Smooth muscle cell of the brain vasculature (primary cell): ENCODE data around the gene ZFHX3.

Experiments
- DNase-seq: peaks from one replicate; pipeline ENCODE4 v3.0.0-alpha.2; 2012; ENCODE audit warnings: low read depth, low spot score

The ZFHX3 gene

DNA sequence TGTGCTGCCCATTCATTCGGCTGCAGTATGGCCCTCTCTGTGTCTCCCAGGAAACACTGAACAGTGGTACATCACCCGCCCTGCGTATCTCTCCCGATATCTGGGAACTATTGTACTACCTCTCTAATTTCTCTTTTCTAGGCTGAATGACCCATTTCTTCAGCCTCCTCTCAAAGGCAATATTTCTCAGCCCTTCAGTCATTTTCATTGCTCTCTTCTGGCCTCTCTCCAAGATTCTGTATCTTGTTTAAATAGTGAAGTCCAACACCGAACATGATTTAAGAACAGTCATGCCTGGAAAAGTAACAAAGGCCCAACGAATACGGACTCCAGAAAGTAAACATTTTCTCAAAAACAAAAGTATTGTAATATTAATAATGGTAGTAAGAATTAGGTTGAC is 220.1 kb downstream of the ZFHX3 start:
- no peak for DNase-seq

DNA sequence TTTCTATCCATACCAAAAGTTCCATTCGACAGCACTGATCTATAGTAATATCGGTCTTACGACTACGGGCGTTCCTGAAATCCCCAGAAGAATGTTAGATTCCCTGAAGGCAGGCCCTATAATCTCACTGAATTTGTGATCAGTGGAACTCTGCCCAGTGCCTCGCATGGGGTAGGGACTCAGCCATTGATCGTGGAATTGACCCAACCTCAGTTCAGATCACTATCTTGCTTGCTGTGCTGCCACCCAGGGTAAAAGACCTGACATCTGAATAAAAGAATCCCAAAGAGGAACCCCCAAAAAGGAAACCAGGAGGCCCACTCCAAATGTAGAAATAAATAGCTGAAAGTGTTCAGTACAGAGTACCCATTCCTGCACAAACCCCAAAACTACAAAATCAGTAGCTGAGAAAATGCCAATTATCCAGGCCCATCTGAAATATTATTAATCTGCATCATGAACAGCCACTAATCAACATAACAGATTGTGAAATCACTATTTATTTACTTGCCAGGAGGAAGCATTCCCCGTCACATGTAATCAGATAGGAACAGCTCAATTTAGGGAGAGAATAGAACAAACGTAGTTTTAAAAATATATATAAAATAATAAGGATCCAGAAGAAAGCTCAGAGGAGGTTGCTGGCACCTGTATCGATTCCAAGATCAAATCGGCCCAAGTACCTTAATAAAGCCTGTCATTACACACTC is 221.9 kb downstream of the ZFHX3 start:
- DNase-seq = no peak

DNA sequence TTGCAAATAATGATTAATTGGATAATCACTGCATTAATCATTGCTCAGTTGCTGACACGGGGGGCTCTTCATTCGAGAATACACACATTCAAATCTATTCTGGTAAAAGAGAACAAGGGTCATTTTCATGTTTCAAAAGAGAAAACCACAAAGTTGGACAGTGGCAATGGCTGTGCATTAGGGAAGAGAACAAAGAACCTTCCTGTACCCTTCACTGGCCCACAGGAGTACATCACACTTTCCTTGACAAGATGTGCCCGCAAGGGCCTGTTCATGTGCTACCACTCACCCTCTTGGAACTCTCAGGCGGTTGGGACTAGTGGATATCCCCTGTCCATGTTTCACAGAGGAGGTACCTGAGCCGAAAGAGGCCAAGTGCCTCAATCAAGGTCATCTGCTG is 223.2 kb downstream of the ZFHX3 start:
- no peak for DNase-seq

DNA sequence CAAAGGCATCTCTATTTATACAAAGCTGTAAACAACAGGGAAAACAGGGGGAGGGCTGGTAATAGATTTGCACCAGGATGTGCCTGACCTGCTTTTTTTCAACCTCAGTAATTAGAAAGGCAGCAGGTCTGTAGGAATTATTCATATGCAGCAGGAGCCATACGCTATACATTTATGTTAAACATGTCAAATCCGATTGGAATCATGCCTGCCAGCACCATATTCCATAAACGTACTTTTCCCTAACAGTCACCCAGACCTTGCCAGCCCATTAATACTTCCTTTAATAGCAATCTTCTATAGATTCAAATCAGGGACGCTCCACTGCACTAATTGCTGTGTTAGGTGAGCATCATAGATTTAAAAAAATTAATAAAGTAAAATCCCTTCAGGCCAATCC is 223.9 kb downstream of the ZFHX3 start:
- no peak for DNase-seq

DNA sequence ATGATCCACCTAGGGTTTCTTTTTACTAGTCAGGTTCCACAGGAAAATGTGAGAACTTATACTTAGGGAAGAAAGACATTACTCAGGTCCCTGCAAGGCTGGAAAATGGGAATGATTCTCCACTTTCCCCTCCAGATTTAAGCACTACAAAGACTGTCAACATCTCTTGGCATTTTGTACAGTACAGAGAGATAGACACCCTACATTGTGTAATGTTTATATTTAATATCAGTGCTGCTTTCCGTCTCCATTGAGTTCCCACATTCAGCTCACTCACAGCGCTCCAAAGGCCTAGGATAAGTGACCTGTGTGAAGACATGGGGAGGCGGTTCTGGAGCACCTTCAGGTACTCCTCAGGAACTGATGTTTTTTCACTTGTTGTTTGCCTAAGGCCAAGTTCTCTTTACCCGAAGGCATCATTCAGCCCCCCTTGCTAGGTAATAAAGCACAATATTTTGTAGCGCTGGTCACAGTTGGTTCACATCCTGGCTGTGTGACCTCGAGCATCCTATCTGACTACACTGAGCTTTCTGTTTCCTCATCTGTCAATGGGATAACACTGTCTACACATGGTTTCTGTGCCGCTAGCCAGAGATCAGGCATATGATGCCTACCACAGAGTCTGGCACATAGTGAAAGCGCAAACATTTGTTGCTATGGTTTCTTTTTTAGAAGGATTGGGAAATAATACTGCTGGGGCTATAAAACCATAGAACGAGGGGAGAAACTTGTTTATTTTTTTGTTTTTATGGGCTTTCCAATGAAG is 226.6 kb downstream of the ZFHX3 start:
- no peak for DNase-seq

DNA sequence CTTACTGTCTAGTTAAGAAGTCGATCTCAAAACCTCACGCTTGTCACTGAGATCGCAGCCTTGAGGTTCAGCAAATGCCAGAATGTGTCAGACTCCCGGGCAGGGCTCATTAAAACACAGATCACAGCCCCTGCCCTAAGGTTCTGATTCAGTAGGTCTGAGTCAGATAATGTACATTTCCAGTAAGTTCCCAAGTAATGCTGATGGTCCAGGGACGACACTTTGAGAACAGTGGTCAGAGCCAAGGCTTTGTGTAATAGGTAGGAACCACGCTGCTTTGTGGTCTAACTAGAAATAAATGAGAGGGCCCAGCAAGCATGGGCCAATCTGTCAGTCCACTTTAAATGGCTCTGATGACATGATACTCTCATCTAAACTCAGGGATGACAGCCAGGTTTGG is 228.6 kb downstream of the ZFHX3 start:
- no peak for DNase-seq

DNA sequence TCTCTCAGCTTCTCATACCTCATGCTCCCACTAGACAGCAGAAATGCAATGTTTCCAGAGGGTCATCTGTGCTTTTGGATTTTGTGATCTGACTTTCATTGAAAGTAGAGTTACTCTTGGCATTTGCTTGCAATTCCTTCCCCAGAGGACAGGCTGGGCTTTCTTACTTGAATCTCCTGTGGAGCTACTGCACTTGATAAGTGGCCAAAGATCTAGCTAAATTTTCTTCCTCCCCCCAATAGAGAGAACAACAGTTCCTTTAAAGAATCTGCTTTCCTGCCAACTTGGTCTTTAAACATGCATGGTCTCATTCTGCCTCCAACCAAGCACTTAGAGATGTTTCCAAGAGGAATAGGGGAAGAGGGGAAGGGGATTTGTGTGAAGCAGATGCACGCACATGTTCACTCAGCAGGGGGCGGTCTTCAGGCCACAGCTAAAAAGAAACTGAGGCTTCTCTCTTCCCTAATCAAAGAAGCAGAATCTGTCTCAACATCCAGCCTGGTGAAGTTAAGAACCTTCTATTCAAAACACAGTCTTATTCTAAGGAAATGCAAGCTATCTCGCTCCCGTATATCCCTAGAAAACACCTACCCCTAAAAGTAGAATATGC is 229.6 kb downstream of the ZFHX3 start:
- peak; percentile 10 for DNase-seq

DNA sequence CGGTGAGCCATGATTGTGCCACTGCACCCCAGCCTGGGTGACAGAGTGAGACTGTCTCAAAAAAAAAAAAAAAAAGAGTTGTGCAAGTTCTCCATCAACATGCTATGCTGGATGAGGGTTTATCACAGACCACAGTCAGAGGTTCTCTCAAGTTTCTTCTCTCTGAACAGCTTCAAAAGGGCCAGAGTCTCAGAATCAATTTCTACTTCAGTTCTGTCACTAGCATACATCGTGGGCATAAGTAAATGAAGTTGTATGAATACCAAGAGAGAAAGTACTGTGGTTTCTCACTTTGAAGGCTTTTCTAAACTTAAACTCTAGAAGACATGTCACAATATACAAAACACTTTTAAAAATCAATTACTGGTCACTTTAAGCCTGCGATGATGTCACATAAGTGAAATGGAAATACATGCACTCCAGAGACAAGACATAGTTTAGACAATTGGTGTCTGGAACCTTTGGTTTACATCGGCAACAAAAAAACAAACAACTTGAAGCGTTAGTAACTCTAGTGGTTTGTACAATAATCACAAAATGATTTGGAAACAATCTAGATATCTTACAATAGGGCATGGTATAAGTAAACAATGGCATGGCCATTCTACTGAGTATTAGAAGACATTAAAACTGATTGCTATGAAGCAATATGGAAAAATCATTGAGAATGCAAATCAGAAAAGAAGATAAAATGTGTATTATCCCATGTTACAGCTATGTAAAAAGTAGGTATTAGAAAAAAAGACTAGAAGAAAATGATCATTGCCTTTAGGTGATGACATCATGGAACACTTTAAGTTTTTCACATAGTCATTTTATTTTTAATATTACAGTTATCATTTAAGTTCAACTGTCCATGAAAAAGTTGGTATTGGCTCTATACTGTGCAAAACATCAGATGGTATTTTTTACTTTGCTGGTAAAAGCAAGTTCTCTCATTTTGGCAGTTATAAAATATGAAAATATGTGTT is 232.3 kb downstream of the ZFHX3 start:
- no peak for DNase-seq

DNA sequence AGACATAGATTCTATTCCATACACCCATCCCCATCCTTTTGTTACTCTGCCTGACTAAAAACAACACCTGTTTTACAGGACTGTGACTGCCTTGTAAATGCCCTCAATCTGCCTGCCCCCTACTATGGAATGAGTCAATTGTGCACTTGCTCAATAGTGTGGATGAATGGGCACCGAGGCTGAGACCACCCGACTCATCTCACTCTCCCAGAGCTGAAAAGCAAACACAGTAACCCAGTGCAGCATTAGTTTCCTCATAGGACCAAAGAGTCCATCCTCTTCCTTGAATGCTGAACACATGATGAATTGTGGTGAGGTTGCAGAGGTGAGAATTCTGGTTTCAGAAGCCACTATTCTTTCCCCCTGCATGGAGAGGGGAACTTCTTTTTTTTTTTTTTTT is 233.7 kb downstream of the ZFHX3 start:
- DNase-seq = no peak

DNA sequence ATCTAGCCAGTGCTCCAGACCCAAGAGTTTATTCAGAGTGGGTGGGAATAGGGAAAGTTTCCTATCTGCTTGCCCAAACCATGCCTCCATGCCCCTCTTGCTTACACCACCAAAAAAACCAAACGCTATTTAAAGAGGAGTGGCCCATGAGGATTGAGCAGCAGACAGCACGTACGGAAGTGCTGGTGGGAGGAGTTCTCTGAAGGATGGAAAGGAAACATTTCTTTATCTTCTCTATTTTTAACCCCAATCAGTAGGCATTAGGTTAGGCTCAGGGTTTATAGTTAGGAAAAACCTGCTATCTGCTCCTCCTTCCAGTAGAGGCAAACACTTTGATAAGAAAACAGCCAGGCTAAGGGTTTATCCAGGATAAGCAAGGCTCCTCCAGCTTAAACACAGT is 235.3 kb downstream of the ZFHX3 start:
- DNase-seq = no peak

DNA sequence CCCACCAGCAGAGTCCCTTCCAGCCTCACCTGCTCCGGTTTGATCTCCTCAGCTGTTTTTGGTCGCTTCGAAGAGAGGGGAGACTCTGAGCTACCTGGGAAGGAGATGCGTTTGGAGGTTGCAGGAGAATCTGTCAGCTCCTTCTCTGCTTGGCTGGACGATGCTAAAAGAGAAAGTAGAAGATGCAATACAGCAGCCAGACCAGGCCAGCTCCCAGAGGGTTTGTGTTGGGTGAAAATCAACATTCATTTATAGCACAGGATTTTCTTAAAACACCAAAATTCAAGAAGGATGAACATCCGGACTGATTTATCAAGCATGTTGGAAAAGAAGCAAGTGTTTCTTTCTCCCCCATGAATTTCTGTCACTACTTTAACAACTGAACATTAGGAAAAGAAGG is 236.1 kb downstream of the ZFHX3 start:
- no peak for DNase-seq

DNA sequence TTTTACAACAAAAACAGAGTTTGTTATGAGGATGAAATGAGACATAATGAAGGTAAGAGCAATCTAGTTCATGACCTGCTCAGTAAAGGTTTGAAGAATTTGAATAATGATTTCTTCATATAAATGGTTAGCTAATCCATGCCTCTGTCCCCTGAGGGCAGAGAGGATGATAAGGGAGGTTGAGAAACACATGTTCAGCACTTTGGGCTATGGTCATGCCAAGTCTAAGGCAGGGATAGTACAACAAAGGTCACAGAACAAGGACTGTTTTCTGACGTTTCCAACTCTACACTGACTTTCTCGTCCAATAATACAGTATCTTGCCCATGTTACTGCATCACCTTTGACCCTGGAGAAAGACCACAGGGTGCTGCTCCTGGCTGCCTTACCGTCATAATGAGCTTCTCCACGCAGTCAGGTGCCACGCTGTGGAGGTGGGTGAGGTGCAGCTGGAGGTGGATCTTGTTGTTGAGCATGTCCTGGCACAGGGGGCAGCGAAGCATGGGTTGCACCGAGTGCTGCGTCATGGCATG is 236.7 kb downstream of the ZFHX3 start:
- no peak for DNase-seq

DNA sequence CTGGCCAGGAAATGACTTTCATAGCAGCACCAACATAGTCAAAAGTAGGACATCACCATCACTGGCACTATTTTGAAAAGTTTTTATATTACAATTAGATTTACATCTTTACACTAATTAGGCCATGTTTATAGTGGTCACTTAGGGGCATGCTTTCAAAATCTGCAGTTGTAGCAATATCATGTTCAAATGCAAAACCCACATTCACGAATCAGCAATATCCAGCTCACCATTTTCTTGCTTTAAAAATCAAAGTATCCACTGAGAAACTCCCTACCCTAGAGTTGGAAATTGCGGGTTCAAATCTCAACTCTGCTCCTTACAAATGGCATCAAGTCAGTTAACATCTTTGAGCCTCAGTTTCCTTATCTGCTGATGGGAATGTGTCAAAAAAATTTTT is 237.4 kb downstream of the ZFHX3 start:
- no peak for DNase-seq

DNA sequence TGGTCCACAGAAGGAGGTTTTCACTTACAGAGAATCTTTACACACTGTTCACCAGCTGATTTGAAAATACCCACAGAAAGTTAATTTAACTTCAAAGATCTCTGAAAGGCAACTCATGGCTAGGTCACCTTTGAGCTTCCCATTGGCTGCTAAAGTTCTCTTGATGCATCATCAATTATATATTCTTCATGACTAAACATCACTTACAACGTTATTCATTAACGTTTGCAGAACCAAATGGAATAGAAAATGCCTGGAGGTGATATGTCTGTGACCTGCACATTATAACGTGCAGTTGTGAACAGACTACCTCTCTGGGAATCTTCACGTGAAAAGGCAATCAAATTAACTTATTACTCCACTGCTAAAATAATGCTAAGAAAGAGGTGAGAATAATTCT is 238.5 kb downstream of the ZFHX3 start:
- DNase-seq = no peak

DNA sequence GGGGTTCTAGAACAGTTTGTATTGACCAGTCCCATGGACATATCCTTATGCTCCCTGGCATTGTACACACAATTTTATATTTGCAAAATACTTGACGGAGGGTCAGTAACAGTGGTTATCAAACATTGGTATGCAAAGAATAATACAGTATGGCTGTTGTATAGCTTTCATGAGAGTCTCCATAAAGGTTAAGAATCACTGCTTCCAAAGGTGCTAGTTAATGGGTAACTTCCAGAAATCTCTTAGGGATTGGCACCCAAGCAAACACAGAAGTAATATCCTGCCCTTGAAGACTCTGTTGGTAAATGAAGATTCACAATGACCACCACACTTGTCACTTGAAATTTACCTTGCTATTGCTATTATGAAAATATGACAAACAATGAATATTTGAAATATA is 239.2 kb downstream of the ZFHX3 start:
- no peak for DNase-seq

DNA sequence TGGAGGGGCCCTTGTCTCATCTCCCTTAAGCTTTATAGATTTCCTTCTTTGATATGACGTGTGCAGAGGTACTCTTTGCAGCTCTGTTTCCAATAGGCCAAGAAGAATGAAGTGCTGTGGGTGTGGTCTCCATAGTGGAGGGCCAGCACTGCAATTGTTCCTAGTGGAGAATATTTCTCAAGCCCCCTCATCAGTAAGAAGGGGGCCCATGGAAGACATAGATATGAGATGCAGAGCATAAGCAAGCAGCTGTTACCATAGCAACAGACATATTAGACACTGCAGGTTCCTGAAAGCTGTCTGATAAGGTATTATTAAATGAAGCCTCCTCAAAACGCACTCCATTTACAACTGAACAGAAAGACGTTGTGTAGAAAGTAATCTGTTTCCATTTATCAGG is 240.7 kb downstream of the ZFHX3 start:
- DNase-seq = no peak

DNA sequence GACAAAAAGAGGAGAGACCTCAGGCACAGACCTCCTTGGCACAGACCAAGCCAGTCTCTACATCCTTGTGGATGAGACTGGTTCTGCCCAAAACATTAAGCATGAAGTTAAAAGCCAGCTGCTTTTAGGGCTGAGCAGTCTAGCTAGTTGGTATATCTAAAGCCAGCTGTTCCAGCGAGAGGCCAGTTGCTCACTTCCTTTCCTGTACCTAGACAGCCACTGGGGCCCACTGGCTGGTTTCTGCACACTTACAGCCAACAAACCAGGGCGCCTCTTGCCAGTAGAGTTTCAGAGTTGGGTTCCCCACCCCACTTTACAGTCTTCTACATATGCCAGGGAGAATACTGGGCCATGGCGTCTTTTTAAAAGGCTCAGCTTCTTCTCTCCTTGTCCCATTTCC is 242.4 kb downstream of the ZFHX3 start:
- no peak for DNase-seq

DNA sequence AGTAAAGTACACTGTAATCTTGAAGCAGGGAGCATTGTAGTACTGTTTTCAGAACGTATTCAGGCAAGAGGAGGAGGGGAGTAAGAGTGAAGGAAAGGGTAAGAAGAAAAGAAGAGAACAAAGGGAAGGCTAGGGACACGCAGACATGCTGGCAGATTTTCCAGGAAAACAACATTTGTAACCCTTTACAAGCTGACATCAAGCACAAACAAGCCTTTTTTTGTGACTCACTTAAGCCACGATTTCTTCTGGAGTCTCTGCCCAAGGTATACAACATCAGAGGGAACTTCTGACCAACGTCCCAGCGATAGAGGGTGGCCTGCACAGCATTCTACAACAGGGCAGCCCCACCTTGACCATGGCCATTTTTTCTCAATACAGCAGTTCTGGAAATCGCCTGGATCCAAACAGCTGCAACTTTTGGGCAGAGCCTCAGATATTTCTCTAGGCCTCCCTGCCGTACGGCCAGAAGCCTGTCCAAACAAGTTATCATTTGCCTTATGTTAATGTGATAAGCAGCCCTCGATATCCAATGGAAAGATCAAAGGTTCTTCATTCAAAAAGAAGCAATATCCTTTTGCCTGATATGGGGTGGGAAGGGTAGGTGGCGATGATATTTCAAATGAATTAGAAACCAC is 247.3 kb downstream of the ZFHX3 start:
- no peak for DNase-seq

DNA sequence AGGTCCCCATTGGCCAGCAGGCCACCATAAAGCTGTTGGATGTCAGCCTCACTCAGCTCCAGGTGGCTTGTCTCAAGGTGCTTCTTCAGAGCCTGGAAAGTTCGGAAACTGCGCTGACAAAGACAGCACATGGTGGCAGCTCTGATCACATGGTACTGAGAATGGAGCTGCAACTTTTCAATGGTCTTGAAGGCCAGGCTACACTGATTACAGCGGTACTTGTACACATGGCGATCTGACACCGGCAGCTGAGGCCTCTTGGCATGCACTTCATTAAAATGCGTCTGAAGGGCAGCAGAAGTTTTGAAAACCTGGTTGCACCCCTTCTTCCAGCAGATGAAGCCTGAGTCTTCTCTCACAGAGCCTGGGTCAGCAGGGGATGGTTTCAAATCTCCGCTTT is 249.7 kb downstream of the ZFHX3 start:
- DNase-seq = no peak

DNA sequence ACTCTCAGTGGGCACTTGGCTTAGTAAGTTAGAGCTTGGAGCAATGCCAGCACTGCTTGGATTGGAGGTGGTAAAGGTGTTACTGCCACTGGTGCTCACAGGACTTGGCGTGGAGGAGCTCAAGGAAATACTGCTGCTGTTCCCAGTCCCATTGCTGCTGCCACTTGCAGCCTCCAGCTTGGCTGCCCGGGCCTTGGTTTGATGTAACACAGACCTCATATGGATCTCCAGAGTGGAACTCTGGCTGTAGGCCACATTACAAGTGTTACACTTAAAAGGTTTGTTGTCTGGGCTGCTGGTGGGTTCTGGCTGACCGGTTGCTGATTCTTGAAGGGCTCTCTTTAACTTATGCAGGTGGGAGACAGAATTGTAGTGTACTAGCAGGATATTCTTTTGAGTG is 250.3 kb downstream of the ZFHX3 start:
- no peak for DNase-seq

DNA sequence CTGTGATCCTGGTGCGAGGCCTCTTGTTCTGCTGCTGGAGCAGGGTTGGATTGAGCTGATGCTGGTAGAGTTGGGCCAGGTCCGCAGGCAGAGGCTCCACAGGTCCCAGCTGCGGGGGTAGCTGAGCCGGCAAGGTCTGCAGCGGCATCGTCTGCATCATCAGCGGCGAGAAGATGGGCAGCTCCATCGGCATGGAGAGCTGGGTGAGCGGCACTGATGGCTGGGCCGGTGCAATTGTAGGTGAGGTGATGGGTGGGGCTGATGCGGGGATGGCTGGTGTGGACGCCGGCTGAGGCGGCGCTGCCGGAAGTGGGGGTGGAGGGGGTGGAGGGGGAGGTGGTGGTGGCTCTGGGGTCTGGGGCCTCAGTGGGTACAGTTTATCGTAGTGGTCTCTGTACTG is 251.7 kb downstream of the ZFHX3 start:
- no peak for DNase-seq
